ENCODE measurements around the gene EPHB6. TPM values are rescaled to one million over a fixed set of nuclear protein-coding genes. Genes with fewer than 3 reads are reported as not detected.

The EPHB6 gene
- total RNA-seq, 6 donors from 2014 or later = 5.7 to 34.6 (median 10.0) TPM

DNA sequence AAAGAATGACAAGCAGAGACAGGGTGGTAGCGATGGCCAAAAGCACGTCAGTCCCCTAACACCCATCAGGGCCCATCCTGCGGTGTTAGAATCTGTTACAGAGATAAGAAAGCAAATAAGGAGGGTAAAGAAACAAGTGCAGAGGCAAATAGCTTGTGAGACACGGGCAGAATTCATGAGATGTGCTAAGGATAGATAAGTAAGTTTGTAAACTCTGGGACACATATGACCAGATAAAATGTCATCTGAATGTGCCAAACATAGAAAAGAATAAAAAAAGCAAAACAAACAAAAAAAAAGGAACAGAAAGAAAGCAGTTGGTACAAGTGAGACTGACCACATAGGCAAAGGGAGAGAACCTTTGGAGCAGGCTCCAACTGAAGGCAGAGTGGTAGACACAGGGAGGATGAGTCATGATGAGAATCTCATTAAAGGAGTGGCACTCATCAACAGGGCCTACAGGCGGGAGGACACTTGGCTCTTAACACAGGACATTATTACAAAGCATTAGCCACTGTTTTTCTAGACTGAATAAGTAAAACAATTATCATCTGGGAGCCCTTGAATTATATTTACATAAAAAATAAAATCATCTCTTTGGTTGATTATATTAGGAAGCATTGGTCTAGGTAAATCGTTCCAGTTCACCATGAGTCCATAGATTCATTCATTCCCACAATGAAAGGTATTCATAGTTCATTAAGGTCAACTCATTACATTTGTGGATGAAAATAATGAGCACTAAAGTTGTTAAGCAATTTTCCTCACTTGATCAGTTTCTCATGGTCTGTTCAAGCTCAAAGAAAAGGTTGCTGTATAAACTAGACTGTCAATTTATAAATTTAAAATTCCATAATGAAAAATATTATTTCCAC, 21.5 kb upstream of the EPHB6 start:
- H3K4me1 ChIP-seq = no peaks in the 10 kb centered on the region
- no peak for ATAC-seq (ENCODE audit: low FRiP score in 2 of 2)
- H3K4me3 ChIP-seq = no peak overlapping the region
- no peak for DNase-seq
- WGBS, 2 donors = 59 to 69% methylated on average over 6 of the region's 6 CpGs
- no peak overlapping the region for H3K27ac ChIP-seq
- no peaks in the 10 kb centered on the region for H3K9me3 ChIP-seq
- H3K36me3 ChIP-seq = no peaks in the 10 kb centered on the region
- no peaks in the 10 kb centered on the region for H3K27me3 ChIP-seq
- TF ChIP-seq POLR2A (IDR thresholded peaks at IDR 0.05) = no peak
- no peak for TF ChIP-seq EP300 (IDR thresholded peaks at IDR 0.05)
- no peak for TF ChIP-seq POLR2AphosphoS5 (IDR thresholded peaks at IDR 0.05)
- TF ChIP-seq, protein P1, sequence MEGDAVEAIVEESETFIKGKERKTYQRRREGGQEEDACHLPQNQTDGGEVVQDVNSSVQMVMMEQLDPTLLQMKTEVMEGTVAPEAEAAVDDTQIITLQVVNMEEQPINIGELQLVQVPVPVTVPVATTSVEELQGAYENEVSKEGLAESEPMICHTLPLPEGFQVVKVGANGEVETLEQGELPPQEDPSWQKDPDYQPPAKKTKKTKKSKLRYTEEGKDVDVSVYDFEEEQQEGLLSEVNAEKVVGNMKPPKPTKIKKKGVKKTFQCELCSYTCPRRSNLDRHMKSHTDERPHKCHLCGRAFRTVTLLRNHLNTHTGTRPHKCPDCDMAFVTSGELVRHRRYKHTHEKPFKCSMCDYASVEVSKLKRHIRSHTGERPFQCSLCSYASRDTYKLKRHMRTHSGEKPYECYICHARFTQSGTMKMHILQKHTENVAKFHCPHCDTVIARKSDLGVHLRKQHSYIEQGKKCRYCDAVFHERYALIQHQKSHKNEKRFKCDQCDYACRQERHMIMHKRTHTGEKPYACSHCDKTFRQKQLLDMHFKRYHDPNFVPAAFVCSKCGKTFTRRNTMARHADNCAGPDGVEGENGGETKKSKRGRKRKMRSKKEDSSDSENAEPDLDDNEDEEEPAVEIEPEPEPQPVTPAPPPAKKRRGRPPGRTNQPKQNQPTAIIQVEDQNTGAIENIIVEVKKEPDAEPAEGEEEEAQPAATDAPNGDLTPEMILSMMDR (IDR thresholded peaks at IDR 0.05) = no peak

DNA sequence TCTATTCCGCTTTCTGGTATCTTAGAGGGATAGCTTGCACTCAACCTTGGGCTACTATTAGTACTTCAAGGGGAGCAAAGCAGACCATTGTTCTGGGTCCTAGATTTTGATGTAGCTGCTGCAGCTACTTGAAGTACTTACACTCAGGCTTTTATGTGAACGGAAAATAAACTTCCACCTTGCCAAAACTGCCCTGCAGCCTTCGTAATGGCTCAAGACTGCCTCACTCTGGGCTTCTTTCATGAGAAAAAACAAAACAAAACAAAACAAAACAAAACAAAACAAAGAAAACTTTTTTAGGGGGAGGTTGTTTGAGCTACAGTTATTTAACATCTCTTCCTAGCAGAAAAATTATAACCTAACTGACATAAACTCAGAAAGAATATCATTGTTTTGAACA, 19.4 kb upstream of the EPHB6 start:
- no peaks in the 10 kb centered on the region for H3K9me3 ChIP-seq
- TF ChIP-seq, protein P1 (IDR thresholded peaks at IDR 0.05) = no peak
- TF ChIP-seq EP300 (IDR thresholded peaks at IDR 0.05) (no peak), POLR2A (IDR thresholded peaks at IDR 0.05) (no peak), POLR2AphosphoS5 (IDR thresholded peaks at IDR 0.05) (no peak)
- H3K4me1 ChIP-seq = no peaks in the 10 kb centered on the region
- no peaks in the 10 kb centered on the region for H3K27me3 ChIP-seq
- no peak for DNase-seq
- no peak overlapping the region for H3K27ac ChIP-seq
- WGBS, 2 donors = 25 to 27% methylated on average over 3 of the region's 3 CpGs
- no peaks in the 10 kb centered on the region for H3K36me3 ChIP-seq
- no peak for ATAC-seq (ENCODE audit: low FRiP score in 2 of 2)
- H3K4me3 ChIP-seq = no peak overlapping the region

- TF ChIP-seq POLR2AphosphoS5 (IDR thresholded peaks at IDR 0.05) = no peak
- no peak for TF ChIP-seq POLR2A (IDR thresholded peaks at IDR 0.05)
- TF ChIP-seq EP300 (IDR thresholded peaks at IDR 0.05) = no peak
- TF ChIP-seq, protein P1 (IDR thresholded peaks at IDR 0.05) = no peak
- WGBS, 2 donors = 84% methylated on average over 3 of the region's 3 CpGs
These were observed 18.4 kb upstream of the EPHB6 start for GRCh38 chr7:142836426-142836825.

DNA sequence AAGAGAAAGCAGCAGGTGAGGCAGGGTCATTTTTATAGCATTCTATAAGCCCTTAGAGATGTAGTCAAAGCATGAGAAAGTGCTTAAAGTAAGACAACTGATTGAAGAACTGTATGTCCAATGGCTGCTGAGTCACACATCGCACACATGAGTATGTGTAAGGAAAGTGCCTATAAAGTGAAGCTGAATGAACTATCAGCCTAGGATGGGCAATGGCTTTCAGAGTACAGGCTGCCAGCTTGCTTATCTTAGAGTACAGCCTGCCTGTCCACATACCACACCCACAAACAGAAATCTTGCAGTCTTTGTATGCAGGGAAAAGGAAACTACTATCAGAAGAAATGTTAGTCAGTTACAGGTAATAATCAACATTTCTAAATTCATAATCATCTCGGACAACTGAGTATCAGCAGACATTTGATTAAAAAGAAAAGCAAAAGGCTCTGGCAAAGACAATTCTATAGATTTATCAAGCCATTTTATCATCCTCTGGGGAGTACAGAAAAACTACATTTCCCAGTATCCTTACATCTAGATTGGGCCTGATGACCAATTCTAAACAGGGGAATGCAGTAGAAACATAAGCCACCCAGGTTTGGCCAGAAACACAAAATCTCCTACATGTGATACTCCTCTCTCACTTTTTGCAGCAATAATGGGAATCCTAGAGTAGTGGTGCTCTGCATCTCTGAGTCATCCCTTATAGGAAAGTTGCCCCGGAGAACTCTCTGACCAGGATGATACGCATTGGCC, 16.2 kb upstream of the EPHB6 start:
- H3K36me3 ChIP-seq = no peaks in the 10 kb centered on the region
- DNase-seq = no peak
- H3K4me1 ChIP-seq = no peaks in the 10 kb centered on the region
- no peaks in the 10 kb centered on the region for H3K27me3 ChIP-seq
- TF ChIP-seq EP300 (IDR thresholded peaks at IDR 0.05) (no peak), POLR2AphosphoS5 (IDR thresholded peaks at IDR 0.05) (no peak), POLR2A (IDR thresholded peaks at IDR 0.05) (no peak)
- TF ChIP-seq, protein P1 (IDR thresholded peaks at IDR 0.05) = no peak
- H3K27ac ChIP-seq = no peak overlapping the region
- no peak overlapping the region for H3K4me3 ChIP-seq
- ATAC-seq (ENCODE audit: low FRiP score in 2 of 2) = no peak
- WGBS, 2 donors = 66 to 70% methylated on average over 4 of the region's 4 CpGs
- no peaks in the 10 kb centered on the region for H3K9me3 ChIP-seq

More at GRCh38 chr7:142836426-142836825, 18.4 kb upstream of the EPHB6 start:
- Histone ChIP-seq H3K4me1 (no peaks in the 10 kb centered on the region), H3K27me3 (no peaks in the 10 kb centered on the region), H3K36me3 (no peaks in the 10 kb centered on the region), H3K9me3 (no peaks in the 10 kb centered on the region), H3K4me3 (no peak overlapping the region), H3K27ac (no peak overlapping the region)
- DNase-seq (no peak), ATAC-seq (ENCODE audit: low FRiP score in 2 of 2) (no peak)

All from upper lobe of left lung (tissue), 6 donors.